Neural cell (in vitro differentiated cells): ENCODE results near the gene FBXL20.

Experiments
- EP300 ChIP-seq: fragments of 450-650 bp; conservative IDR thresholded peaks from 2 replicates; pipeline ENCODE4 v1.6.1; 2014; ENCODE audit warnings: antibody characterized with exemption, mild to moderate bottlenecking, moderate library complexity; ENCODE audit not compliant: poor library complexity, severe bottlenecking
- EZH2 ChIP-seq: fragments of 200-600, 300-800 bp; shearing (Covaris generic), sonication (generic); IDR thresholded peaks from 2 replicates; pipeline ENCODE4 v1.6.1; 2014; ENCODE audit warnings: antibody characterized with exemption, low read length, borderline replicate concordance, mild to moderate bottlenecking; ENCODE audit not compliant: insufficient read depth, poor library complexity, severe bottlenecking
- MXI1 ChIP-seq: fragments of 450-650 bp; conservative IDR thresholded peaks from 2 replicates; pipeline ENCODE4 v1.6.1; 2014; ENCODE audit warnings: antibody characterized with exemption, mild to moderate bottlenecking; ENCODE audit not compliant: poor library complexity, severe bottlenecking
- POLR2AphosphoS5 ChIP-seq: IDR thresholded peaks from 2 replicates; pipeline ENCODE4 v1.6.1; 2012
- RAD21 ChIP-seq: fragments of 450-650 bp; conservative IDR thresholded peaks from 2 replicates; pipeline ENCODE4 v1.6.1; 2014; ENCODE audit warnings: antibody characterized with exemption, mild to moderate bottlenecking, moderate library complexity
- REST ChIP-seq: IDR thresholded peaks from 2 replicates; pipeline ENCODE4 v1.6.1; 2012; ENCODE audit warnings: borderline replicate concordance
- SMC3 ChIP-seq: fragments of 450-650 bp; conservative IDR thresholded peaks from 2 replicates; pipeline ENCODE4 v1.6.1; 2014; ENCODE audit warnings: antibody characterized with exemption, mild to moderate bottlenecking, moderate library complexity; ENCODE audit not compliant: poor library complexity
- TAF1 ChIP-seq: IDR thresholded peaks from 2 replicates; pipeline ENCODE4 v1.6.1; 2012; ENCODE audit warnings: low read depth
- TF ChIP-seq, protein P1 (sequence below): fragments of 450-650 bp; IDR thresholded peaks from 2 replicates; pipeline ENCODE4 v1.5.1; 2014; ENCODE audit warnings: antibody characterized with exemption, mild to moderate bottlenecking, moderate library complexity; ENCODE audit not compliant: poor library complexity, severe bottlenecking

DNA sequence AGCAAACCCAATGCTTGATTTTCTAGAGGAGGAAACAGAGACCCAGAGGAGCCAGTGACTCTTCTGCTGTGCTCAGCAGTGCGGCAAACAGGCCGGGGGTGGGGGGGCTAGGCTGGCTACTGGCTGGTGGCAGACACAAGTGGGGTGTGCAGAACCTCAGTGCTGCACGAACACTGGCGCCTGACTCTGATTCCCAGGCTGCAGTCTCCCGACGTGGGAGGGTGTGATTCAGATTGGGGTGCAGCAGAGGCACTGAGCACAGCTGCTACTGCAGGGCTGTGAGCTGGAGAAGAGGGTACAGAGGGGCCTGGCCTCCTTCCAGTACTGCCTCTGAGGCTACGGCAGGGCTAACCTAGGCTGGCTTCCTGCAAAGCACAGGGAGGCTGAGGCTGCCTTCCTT is 193.3 kb downstream of the FBXL20 start:
- TF ChIP-seq, protein P1, sequence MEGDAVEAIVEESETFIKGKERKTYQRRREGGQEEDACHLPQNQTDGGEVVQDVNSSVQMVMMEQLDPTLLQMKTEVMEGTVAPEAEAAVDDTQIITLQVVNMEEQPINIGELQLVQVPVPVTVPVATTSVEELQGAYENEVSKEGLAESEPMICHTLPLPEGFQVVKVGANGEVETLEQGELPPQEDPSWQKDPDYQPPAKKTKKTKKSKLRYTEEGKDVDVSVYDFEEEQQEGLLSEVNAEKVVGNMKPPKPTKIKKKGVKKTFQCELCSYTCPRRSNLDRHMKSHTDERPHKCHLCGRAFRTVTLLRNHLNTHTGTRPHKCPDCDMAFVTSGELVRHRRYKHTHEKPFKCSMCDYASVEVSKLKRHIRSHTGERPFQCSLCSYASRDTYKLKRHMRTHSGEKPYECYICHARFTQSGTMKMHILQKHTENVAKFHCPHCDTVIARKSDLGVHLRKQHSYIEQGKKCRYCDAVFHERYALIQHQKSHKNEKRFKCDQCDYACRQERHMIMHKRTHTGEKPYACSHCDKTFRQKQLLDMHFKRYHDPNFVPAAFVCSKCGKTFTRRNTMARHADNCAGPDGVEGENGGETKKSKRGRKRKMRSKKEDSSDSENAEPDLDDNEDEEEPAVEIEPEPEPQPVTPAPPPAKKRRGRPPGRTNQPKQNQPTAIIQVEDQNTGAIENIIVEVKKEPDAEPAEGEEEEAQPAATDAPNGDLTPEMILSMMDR: no peak
- TF ChIP-seq SMC3 (no peak), EZH2 (no peak), REST (no peak), RAD21 (no peak), MXI1 (no peak), EP300 (no peak), TAF1 (no peak), POLR2AphosphoS5 (no peak)
